H1 (cell line): ENCODE results near the gene THAP2. TPM values are rescaled to one million over a fixed set of nuclear protein-coding genes. Genes with fewer than 3 reads are reported as not detected.

Source experiments
- GTF2F1 ChIP-seq: IDR thresholded peaks from 2 replicates; pipeline ENCODE4 v1.6.1; 2012; ENCODE audit warnings: low read depth, low read length, improper control_type of control experiment, borderline replicate concordance
- KDM4A ChIP-seq: IDR thresholded peaks from one replicate; pipeline ENCODE4 v1.7.1; 2012; ENCODE audit warnings: low read depth, mild to moderate bottlenecking, moderate library complexity, low read length, inconsistent platforms; ENCODE audit not compliant: severe bottlenecking
- polyA plus RNA-seq, 7 experiments: library from polyadenylated mRNA; depleted of rRNA in 3 of 7; stranded (reverse) in 5 of 7; unstranded in 2 of 7; fragments of >200 nt in 5 of 7; fragments of 200-250 nt in 2 of 7; gene quantifications; 1 replicate in 5 of 7; 2 replicates in 1 of 7; 4 replicates in 1 of 7; pipeline versions ENCODE4 v1.2.1 to v1.2.3, GENCODE V29; 2011 to 2013; ENCODE audit warnings: missing spikeins in 2 of 7, mixed read lengths in 2 of 7
- total RNA-seq: library from RNA; stranded (reverse); fragmentation: NEBNext Ultra II Directional; extraction: Animal tissue kit (Norgen Biotek cat#: 25700); gene quantifications from 2 replicates; pipeline ENCODE4 v1.2.1, GENCODE V29; 2021

Gene THAP2
- total and polyA plus RNA-seq, 2 of the 8 experiments (the other 6 are each of a cell fraction or from before 2014, with no cell fraction given) = 1.8 to 5.3 TPM

GRCh38 chr12:71671311-71671710 lies 7.2 kb downstream of the THAP2 start (continued):
- TF ChIP-seq KDM4A (no peak), GTF2F1 (no peak)
- TF ChIP-seq, all 59 proteins: peak for 0
